IPS DF 6.9 (cell line): ENCODE measurements around the gene SMARCE1.

Experiments used
- DNase-seq: peaks from one replicate; pipeline ENCODE4 v3.0.0-alpha.2; 2013; ENCODE audit warnings: low read depth, low spot score
- H3K27ac ChIP-seq: one replicate; pipeline ENCODE4 v1.5.1; 2013; ENCODE audit warnings: low read length, control low read depth
- H3K27me3 ChIP-seq: 2 replicates; pipeline ENCODE4 v1.6.1; 2013; ENCODE audit warnings: mild to moderate bottlenecking, low read length; ENCODE audit not compliant: control insufficient read depth, insufficient read depth
- H3K36me3 ChIP-seq: 2 replicates; pipeline ENCODE4 v1.6.1; 2013; ENCODE audit warnings: low read length; ENCODE audit not compliant: control insufficient read depth, insufficient read depth
- H3K4me1 ChIP-seq: 2 replicates; pipeline ENCODE4 v1.6.1; 2013; ENCODE audit warnings: low read length; ENCODE audit not compliant: control insufficient read depth, insufficient read depth
- H3K4me3 ChIP-seq: 2 replicates; pipeline ENCODE4 v1.5.1; 2013; ENCODE audit warnings: mild to moderate bottlenecking, low read length
- H3K9me3 ChIP-seq: 2 replicates; pipeline ENCODE4 v1.6.1; 2013; ENCODE audit warnings: low read length, inconsistent platforms; ENCODE audit not compliant: control insufficient read depth, insufficient read depth
- WGBS: extraction: QIAGEN DNeasy Blood & Tissue Kit; methylation state at CpG from one replicate; pipeline ENCODE4 v1.1.7; 2013; ENCODE audit warnings: mixed read lengths, missing lambda C conversion rate; ENCODE audit not compliant: insufficient read length, insufficient coverage; 5-methylcytosine and 5-hydroxymethylcytosine counted together

The SMARCE1 gene

GRCh38 chr17:40646791-40647623 is 611 bp downstream of the SMARCE1 start:
- Histone ChIP-seq H3K9me3 (no peaks in the 10 kb centered on the region), H3K36me3 (no peaks in the 10 kb centered on the region; the same call in 1 of the 2 replicates), H3K27me3 (no peaks in the 10 kb centered on the region), H3K4me3 (peak overlapping the region; percentile 98), H3K27ac (no peak overlapping the region), H3K4me1 (no peaks in the 10 kb centered on the region)
- no peak for DNase-seq
- WGBS = no CpG with 5 or more reads among the region's 18 CpGs

GRCh38 chr17:40645943-40646342 is 1.7 kb downstream of the SMARCE1 start:
- Histone ChIP-seq H3K4me3 (no peak overlapping the region), H3K9me3 (no peaks in the 10 kb centered on the region), H3K4me1 (no peaks in the 10 kb centered on the region), H3K27me3 (no peaks in the 10 kb centered on the region), H3K27ac (no peak overlapping the region), H3K36me3 (no peaks in the 10 kb centered on the region; the same call in 1 of the 2 replicates)
- no CpG with 5 or more reads among the region's 2 CpGs for WGBS
- DNase-seq = no peak

GRCh38 chr17:40645291-40645690 is 2.3 kb downstream of the SMARCE1 start:
- H3K36me3 ChIP-seq = no peaks in the 10 kb centered on the region; the same call in 1 of the 2 replicates
- H3K27me3 ChIP-seq = no peaks in the 10 kb centered on the region
- no peaks in the 10 kb centered on the region for H3K9me3 ChIP-seq
- DNase-seq = no peak
- no peak overlapping the region for H3K27ac ChIP-seq
- H3K4me3 ChIP-seq = no peak overlapping the region
- no peaks in the 10 kb centered on the region for H3K4me1 ChIP-seq

- no peak for DNase-seq
- Histone ChIP-seq H3K27ac (no peak overlapping the region), H3K4me1 (no peaks in the 10 kb centered on the region), H3K27me3 (no peaks in the 10 kb centered on the region), H3K36me3 (peaks cover 11% of the 10 kb centered on the region; the same call in 1 of the 2 replicates), H3K9me3 (no peaks in the 10 kb centered on the region), H3K4me3 (no peak overlapping the region)
- WGBS = no CpG with 5 or more reads among the region's 2 CpGs
Observed at GRCh38 chr17:40637931-40638330, 9.7 kb downstream of the SMARCE1 start.

- no peaks in the 10 kb centered on the region for H3K9me3 ChIP-seq
- H3K27me3 ChIP-seq = no peaks in the 10 kb centered on the region
- no peak overlapping the region for H3K4me3 ChIP-seq
- WGBS = no CpG with 5 or more reads among the region's 1 CpG
- DNase-seq = no peak
- H3K36me3 ChIP-seq = peaks cover 21% of the 10 kb centered on the region; the same call in 1 of the 2 replicates
- no peak overlapping the region for H3K27ac ChIP-seq
- no peaks in the 10 kb centered on the region for H3K4me1 ChIP-seq
Observed at GRCh38 chr17:40633871-40634270, 13.7 kb downstream of the SMARCE1 start.

GRCh38 chr17:40632216-40632615 is 15.4 kb downstream of the SMARCE1 start:
- Histone ChIP-seq H3K4me3 (no peak overlapping the region; the same call in 1 of the 2 replicates), H3K9me3 (no peaks in the 10 kb centered on the region), H3K27me3 (no peaks in the 10 kb centered on the region), H3K27ac (no peak overlapping the region), H3K4me1 (no peaks in the 10 kb centered on the region), H3K36me3 (peaks cover 24% of the 10 kb centered on the region; the same call in 1 of the 2 replicates)
- WGBS = no CpG with 5 or more reads among the region's 9 CpGs
- DNase-seq = no peak

GRCh38 chr17:40629842-40630241 is 17.8 kb downstream of the SMARCE1 start:
- Histone ChIP-seq H3K27ac (no peak overlapping the region), H3K4me3 (no peak overlapping the region), H3K27me3 (no peaks in the 10 kb centered on the region), H3K9me3 (no peaks in the 10 kb centered on the region), H3K36me3 (peaks cover 21% of the 10 kb centered on the region; the same call in 1 of the 2 replicates), H3K4me1 (no peaks in the 10 kb centered on the region)
- WGBS = no CpG with 5 or more reads among the region's 2 CpGs
- no peak for DNase-seq

GRCh38 chr17:40625311-40625710 is 22.3 kb downstream of the SMARCE1 start:
- DNase-seq = no peak
- Histone ChIP-seq H3K27me3 (no peaks in the 10 kb centered on the region), H3K36me3 (peaks cover 3% of the 10 kb centered on the region; the same call in 1 of the 2 replicates), H3K4me1 (no peaks in the 10 kb centered on the region), H3K27ac (no peak overlapping the region), H3K9me3 (no peaks in the 10 kb centered on the region), H3K4me3 (no peak overlapping the region)
- WGBS = no CpG with 5 or more reads among the region's 5 CpGs

- no peak for DNase-seq
Observed at GRCh38 chr17:40623419-40624210, 24.0 kb downstream of the SMARCE1 start.

GRCh38 chr17:40622509-40622928 is 25.1 kb downstream of the SMARCE1 start:
- Histone ChIP-seq H3K4me3 (no peak overlapping the region), H3K27ac (no peak overlapping the region), H3K36me3 (no peaks in the 10 kb centered on the region), H3K9me3 (no peaks in the 10 kb centered on the region), H3K4me1 (no peaks in the 10 kb centered on the region), H3K27me3 (no peaks in the 10 kb centered on the region)
- no peak for DNase-seq
- WGBS = no CpG with 5 or more reads among the region's 3 CpGs

More at GRCh38 chr17:40623419-40624210, 24.0 kb downstream of the SMARCE1 start:
- H3K27ac ChIP-seq = no peak overlapping the region
- no peaks in the 10 kb centered on the region for H3K4me1 ChIP-seq
- H3K36me3 ChIP-seq = no peaks in the 10 kb centered on the region
- H3K9me3 ChIP-seq = no peaks in the 10 kb centered on the region
- no peak overlapping the region for H3K4me3 ChIP-seq
- no CpG with 5 or more reads among the region's 12 CpGs for whole genome bisulfite sequencing
- no peaks in the 10 kb centered on the region for H3K27me3 ChIP-seq
